Measurements from ENCODE around the gene TLR8.

TLR8 gene

GRCh38 chrX:12967711-12968465 lies 61.5 kb downstream of the TLR8 start:
- no peak overlapping the region for H3K9ac ChIP-seq
- H3K27me3 ChIP-seq (ENCODE audit: control insufficient read depth, insufficient read depth, low read length), result no peaks in the 10 kb centered on the region
- no peaks in the 10 kb centered on the region for H3K4me1 ChIP-seq
- no peaks in the 10 kb centered on the region for H3K36me3 ChIP-seq (ENCODE audit: control insufficient read depth, insufficient read depth, low read length)
- H3K27ac ChIP-seq, result no peak overlapping the region
- no peaks in the 10 kb centered on the region for H3K9me3 ChIP-seq (ENCODE audit: control insufficient read depth, low read length)
- no peak for TF ChIP-seq CTCF (IDR thresholded peaks at IDR 0.05)
- no peak overlapping the region for H3K4me2 ChIP-seq (ENCODE audit: low read length)
- no peak overlapping the region for H3K4me3 ChIP-seq (ENCODE audit: low read depth, low read length)
- no peaks in the 10 kb centered on the region for H3K79me2 ChIP-seq
- H2AFZ ChIP-seq, result no peak overlapping the region

GRCh38 chrX:12970691-12971202 lies 64.3 kb downstream of the TLR8 start:
- H3K9ac ChIP-seq, result no peak overlapping the region

GRCh38 chrX:12971282-12972003 lies 65.0 kb downstream of the TLR8 start:
- no peaks in the 10 kb centered on the region for H3K79me2 ChIP-seq
- no peak for TF ChIP-seq CTCF (IDR thresholded peaks at IDR 0.05)
- no peaks in the 10 kb centered on the region for H3K4me1 ChIP-seq
- no peak overlapping the region for H3K9ac ChIP-seq
- no peaks in the 10 kb centered on the region for H3K9me3 ChIP-seq (ENCODE audit: control insufficient read depth, low read length)
- no peak overlapping the region for H2AFZ ChIP-seq
- H3K36me3 ChIP-seq (ENCODE audit: control insufficient read depth, insufficient read depth, low read length), result no peaks in the 10 kb centered on the region
- H3K27me3 ChIP-seq (ENCODE audit: control insufficient read depth, insufficient read depth, low read length), result no peaks in the 10 kb centered on the region
- H3K27ac ChIP-seq, result peak overlapping the region; percentile 53
- no peak overlapping the region for H3K4me3 ChIP-seq (ENCODE audit: low read depth, low read length)
- no peak overlapping the region for H3K4me2 ChIP-seq (ENCODE audit: low read length)

More at GRCh38 chrX:12970691-12971202, 64.3 kb downstream of the TLR8 start:
- Histone ChIP-seq H2AFZ (no peak overlapping the region), H3K9me3 (ENCODE audit: control insufficient read depth, low read length) (no peaks in the 10 kb centered on the region), H3K79me2 (no peaks in the 10 kb centered on the region), H3K4me3 (ENCODE audit: low read depth, low read length) (no peak overlapping the region), H3K27ac (peak overlapping the region; percentile 53), H3K4me2 (ENCODE audit: low read length) (no peak overlapping the region), H3K27me3 (ENCODE audit: control insufficient read depth, insufficient read depth, low read length) (no peaks in the 10 kb centered on the region), H3K4me1 (no peaks in the 10 kb centered on the region), H3K36me3 (ENCODE audit: control insufficient read depth, insufficient read depth, low read length) (no peaks in the 10 kb centered on the region)
- TF ChIP-seq CTCF (IDR thresholded peaks at IDR 0.05), result no peak

GRCh38 chrX:12972243-12972642 lies 65.8 kb downstream of the TLR8 start:
- Histone ChIP-seq H3K9ac (no peak overlapping the region), H3K36me3 (ENCODE audit: control insufficient read depth, insufficient read depth, low read length) (no peaks in the 10 kb centered on the region), H3K4me1 (no peaks in the 10 kb centered on the region), H2AFZ (no peak overlapping the region), H3K27me3 (ENCODE audit: control insufficient read depth, insufficient read depth, low read length) (no peaks in the 10 kb centered on the region), H3K79me2 (no peaks in the 10 kb centered on the region), H3K4me3 (ENCODE audit: low read depth, low read length) (no peak overlapping the region), H3K4me2 (ENCODE audit: low read length) (no peak overlapping the region), H3K9me3 (ENCODE audit: control insufficient read depth, low read length) (no peaks in the 10 kb centered on the region), H3K27ac (peak overlapping the region; percentile 53)
- no peak for TF ChIP-seq CTCF (IDR thresholded peaks at IDR 0.05)

All from parathyroid adenoma (tissue), 2 donors.